ENCODE measurements around the gene DDHD1. TPM values are rescaled to one million over a fixed set of nuclear protein-coding genes. Genes with fewer than 3 reads are reported as not detected.
"Not testable (repeated sequence)": the region's sequence is repeated elsewhere in the genome, so short reads cannot be mapped to it uniquely, and the experiment has no call there.

The DDHD1 gene
- total and polyA plus RNA-seq, 2 donors: 7.5 to 13.7 TPM

DNA sequence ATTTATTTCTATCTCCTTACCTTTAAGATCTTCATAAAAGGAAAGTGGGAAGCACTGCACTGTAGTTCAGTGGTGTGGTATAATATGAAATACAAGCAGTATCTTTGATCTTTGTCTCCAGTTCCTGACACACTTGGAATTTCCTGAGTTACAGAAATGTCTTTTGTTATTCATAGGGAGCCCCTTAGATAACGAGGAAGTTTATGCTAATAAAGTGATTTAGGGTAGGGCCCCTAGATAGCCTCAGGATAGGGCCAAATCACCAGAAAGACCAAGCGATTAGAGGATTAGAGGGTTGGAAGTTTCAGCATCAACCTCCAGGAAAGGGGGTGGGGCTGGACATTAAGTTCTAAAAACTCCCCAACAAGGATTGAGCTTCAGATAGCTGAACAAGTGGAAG lies 29.9 kb upstream of the DDHD1 start:
- 94% methylated on average over 2 of the region's 2 CpGs for WGBS
- DNase-seq (ENCODE audit: low read depth in 6 of 9, low spot score in 9 of 9): no peak
- no peaks in the 10 kb centered on the region for H3K36me3 ChIP-seq (ENCODE audit: control insufficient read depth in 2 of 2, insufficient read depth in 2 of 2, low read length in 1 of 2)
- peaks cover 0 to 4% of the 10 kb centered on the region in 2 donors for H3K9me3 ChIP-seq (ENCODE audit: control insufficient read depth in 2 of 2, insufficient read depth in 1 of 2, low read length in 1 of 2)
- no peaks in the 10 kb centered on the region for H3K27me3 ChIP-seq (ENCODE audit: control insufficient read depth in 2 of 2, insufficient read depth in 1 of 2, low read length in 1 of 2)
- no peaks in the 10 kb centered on the region for H3K4me1 ChIP-seq (ENCODE audit: control insufficient read depth in 2 of 2, insufficient read depth in 2 of 2, low read length in 2 of 2)
- no peak overlapping the region for H3K27ac ChIP-seq (ENCODE audit: low read depth in 1 of 2, low read length in 1 of 2)
- no peak overlapping the region for H3K4me3 ChIP-seq (ENCODE audit: low read length in 2 of 2)

DNA sequence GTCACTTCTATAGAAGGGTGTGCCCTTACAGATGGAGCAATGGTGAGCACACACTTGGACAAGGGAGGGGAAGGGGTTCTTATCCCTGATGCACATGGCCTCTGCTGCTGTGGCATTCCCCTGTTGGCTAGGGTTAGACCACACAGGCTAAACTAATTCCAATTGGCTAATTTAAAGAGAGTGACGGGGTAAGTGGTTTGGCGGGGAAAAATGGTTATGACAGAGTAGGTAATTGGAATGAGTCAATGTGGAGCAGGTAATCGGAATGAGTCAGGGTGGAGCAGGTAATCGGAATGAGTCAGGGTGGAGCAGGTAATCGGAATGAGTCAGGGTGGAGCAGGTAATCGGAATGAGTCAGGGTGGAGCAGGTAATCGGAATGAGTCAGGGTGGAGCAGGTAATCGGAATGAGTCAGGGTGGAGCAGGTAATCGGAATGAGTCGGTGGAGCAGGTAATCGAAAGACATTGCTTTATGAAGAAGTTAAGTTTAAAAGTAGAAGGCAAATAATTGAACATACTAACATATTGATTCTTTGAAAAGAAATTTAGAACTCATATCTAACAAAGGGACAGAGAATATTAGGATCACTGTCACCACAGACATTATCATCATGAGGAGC lies 28.4 kb upstream of the DDHD1 start:
- WGBS: 98% methylated on average over 10 of the region's 11 CpGs
- not testable (repeated sequence) for H3K27me3 ChIP-seq (ENCODE audit: control insufficient read depth in 2 of 2, insufficient read depth in 1 of 2, low read length in 1 of 2); H3K9me3 ChIP-seq (ENCODE audit: control insufficient read depth in 2 of 2, insufficient read depth in 1 of 2, low read length in 1 of 2); H3K27ac ChIP-seq (ENCODE audit: low read depth in 1 of 2, low read length in 1 of 2); DNase-seq (ENCODE audit: low read depth in 6 of 9, low spot score in 9 of 9); H3K36me3 ChIP-seq (ENCODE audit: control insufficient read depth in 2 of 2, insufficient read depth in 2 of 2, low read length in 1 of 2); H3K4me3 ChIP-seq (ENCODE audit: low read length in 2 of 2); H3K4me1 ChIP-seq (ENCODE audit: control insufficient read depth in 2 of 2, insufficient read depth in 2 of 2, low read length in 2 of 2)

DNA sequence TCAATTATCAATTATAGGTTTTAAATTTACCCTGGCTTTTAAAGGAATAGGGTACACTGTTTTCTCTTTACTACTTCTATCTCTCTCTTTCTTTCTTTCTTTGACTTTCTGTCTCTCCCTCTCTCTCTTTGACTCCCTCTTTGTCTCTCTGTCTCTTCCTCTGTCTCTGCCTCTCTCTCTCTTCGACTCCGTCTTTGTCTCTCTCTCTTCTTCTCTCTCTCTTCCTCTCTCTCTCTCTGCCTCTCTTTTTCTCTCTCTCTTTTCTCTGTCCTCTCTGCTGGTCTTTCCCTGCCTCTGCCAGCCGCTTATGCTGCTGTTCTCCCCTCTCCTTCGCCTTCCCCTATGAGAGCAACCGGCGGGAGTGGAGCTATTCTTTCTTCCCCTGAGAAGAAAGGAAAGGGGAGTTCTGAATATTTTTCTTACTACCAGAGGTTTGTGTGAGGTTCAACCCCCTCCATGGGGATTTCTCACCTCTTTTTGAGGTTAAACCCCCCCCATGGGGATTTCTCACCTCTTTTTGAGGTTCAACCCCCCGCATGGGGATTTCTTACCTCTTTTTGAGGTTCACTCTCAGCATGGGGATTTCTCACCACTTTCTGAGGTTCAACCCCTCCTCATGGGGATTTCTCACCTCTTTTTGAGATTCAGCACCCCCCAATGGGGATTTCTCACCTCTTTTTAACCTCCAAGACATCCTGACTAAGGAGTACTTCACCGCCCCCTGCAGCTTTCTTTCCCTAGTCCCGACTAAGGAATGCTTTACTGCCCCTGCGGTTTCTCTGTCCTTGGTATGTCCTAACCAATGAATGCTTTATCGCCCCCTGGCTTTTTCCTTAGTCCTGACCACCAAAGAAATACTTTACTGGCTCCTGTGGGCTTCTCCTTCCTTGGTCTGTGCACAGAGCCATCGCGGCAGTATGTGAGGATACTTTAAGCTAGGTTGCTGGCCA lies 27.4 kb upstream of the DDHD1 start:
- no peaks in the 10 kb centered on the region for H3K27me3 ChIP-seq (ENCODE audit: control insufficient read depth in 2 of 2, insufficient read depth in 1 of 2, low read length in 1 of 2)
- peaks cover 0 to 4% of the 10 kb centered on the region in 2 donors for H3K9me3 ChIP-seq (ENCODE audit: control insufficient read depth in 2 of 2, insufficient read depth in 1 of 2, low read length in 1 of 2)
- WGBS: 97% methylated on average over 13 of the region's 13 CpGs
- H3K4me1 ChIP-seq (ENCODE audit: control insufficient read depth in 2 of 2, insufficient read depth in 2 of 2, low read length in 2 of 2): no peaks in the 10 kb centered on the region
- no peak overlapping the region for H3K4me3 ChIP-seq (ENCODE audit: low read length in 2 of 2)
- no peak overlapping the region for H3K27ac ChIP-seq (ENCODE audit: low read depth in 1 of 2, low read length in 1 of 2)
- DNase-seq (ENCODE audit: low read depth in 6 of 9, low spot score in 9 of 9): no peak
- H3K36me3 ChIP-seq (ENCODE audit: control insufficient read depth in 2 of 2, insufficient read depth in 2 of 2, low read length in 1 of 2): no peaks in the 10 kb centered on the region

DNA sequence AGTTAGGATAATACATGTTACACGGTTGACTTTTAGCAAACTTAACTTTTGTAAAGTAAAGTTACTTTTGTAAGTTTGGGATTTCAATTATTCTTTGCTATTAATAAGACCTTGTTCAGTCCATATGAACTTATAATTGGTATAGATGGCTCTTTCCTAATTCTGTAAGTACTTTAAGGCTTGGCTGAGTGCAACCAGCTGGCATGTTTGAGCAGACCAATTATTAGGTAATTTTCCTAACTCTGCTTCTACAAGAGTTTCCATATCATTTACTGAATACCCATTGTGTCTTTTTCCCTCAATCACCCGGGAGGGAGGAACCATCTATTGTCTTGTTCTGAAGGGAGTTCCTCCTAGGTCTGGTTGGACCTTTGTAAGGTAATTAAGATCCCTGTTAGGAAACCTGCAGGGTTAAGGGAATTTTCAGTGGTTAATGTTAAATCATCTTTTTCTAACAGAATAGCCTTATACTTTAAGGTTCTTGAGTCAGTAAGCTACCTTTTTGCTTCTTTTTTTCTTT lies 26.4 kb upstream of the DDHD1 start:
- not testable (repeated sequence) for DNase-seq (ENCODE audit: low read depth in 6 of 9, low spot score in 9 of 9); H3K27me3 ChIP-seq (ENCODE audit: control insufficient read depth in 2 of 2, insufficient read depth in 1 of 2, low read length in 1 of 2); H3K36me3 ChIP-seq (ENCODE audit: control insufficient read depth in 2 of 2, insufficient read depth in 2 of 2, low read length in 1 of 2); H3K27ac ChIP-seq (ENCODE audit: low read depth in 1 of 2, low read length in 1 of 2); H3K9me3 ChIP-seq (ENCODE audit: control insufficient read depth in 2 of 2, insufficient read depth in 1 of 2, low read length in 1 of 2); H3K4me3 ChIP-seq (ENCODE audit: low read length in 2 of 2); H3K4me1 ChIP-seq (ENCODE audit: control insufficient read depth in 2 of 2, insufficient read depth in 2 of 2, low read length in 2 of 2)
- WGBS: 94% methylated on average over 2 of the region's 2 CpGs

DNA sequence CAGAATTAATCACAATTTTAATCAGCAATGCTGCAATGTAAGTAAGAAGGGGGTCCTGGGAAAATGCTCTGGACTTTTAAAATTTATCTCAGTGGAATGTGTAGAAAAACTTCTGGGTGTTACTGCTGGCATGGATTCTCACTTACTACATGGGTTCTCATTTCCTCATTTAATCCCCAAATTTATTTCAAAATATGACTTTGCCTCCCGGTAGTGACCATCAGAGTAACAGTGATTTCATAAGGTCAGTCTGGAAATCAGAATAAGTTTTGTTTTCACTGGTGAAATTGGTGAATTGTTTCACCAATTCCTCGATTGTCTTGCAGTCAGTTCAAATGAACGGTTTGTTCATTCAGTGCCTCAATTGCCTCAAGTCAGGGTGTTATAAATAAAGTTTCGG lies 22.3 kb upstream of the DDHD1 start:
- Histone ChIP-seq H3K27me3 (ENCODE audit: control insufficient read depth in 2 of 2, insufficient read depth in 1 of 2, low read length in 1 of 2) (no peaks in the 10 kb centered on the region), H3K4me3 (ENCODE audit: low read length in 2 of 2) (no peak overlapping the region), H3K4me1 (ENCODE audit: control insufficient read depth in 2 of 2, insufficient read depth in 2 of 2, low read length in 2 of 2) (no peaks in the 10 kb centered on the region), H3K36me3 (ENCODE audit: control insufficient read depth in 2 of 2, insufficient read depth in 2 of 2, low read length in 1 of 2) (no peaks in the 10 kb centered on the region), H3K27ac (ENCODE audit: low read depth in 1 of 2, low read length in 1 of 2) (no peak overlapping the region), H3K9me3 (ENCODE audit: control insufficient read depth in 2 of 2, insufficient read depth in 1 of 2, low read length in 1 of 2) (no peaks in the 10 kb centered on the region)
- no peak for DNase-seq (ENCODE audit: low read depth in 6 of 9, low spot score in 9 of 9)
- WGBS: 98% methylated on average over 4 of the region's 4 CpGs

DNA sequence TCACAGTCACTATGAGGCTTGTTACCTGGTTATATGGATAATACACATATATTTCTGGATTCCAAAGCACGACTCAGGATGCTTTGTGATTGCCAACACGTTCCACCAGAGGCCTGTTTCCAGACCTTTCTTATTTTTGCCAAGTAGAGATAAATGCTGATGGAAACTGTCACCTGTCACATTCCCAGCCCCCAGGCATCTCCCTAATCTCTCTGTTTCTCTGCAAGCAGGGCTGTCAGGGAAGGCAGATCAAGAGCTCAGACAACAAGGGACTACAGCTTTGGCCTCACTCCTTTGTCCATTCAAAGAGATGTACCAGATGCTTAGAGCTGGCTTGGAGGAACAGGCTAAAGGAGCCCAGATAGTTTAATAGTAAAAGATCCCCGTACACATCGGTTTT lies 21.8 kb upstream of the DDHD1 start:
- Histone ChIP-seq H3K27me3 (ENCODE audit: control insufficient read depth in 2 of 2, insufficient read depth in 1 of 2, low read length in 1 of 2) (no peaks in the 10 kb centered on the region), H3K4me1 (ENCODE audit: control insufficient read depth in 2 of 2, insufficient read depth in 2 of 2, low read length in 2 of 2) (no peaks in the 10 kb centered on the region), H3K9me3 (ENCODE audit: control insufficient read depth in 2 of 2, insufficient read depth in 1 of 2, low read length in 1 of 2) (no peaks in the 10 kb centered on the region), H3K36me3 (ENCODE audit: control insufficient read depth in 2 of 2, insufficient read depth in 2 of 2, low read length in 1 of 2) (no peaks in the 10 kb centered on the region), H3K4me3 (ENCODE audit: low read length in 2 of 2) (no peak overlapping the region), H3K27ac (ENCODE audit: low read depth in 1 of 2, low read length in 1 of 2) (no peak overlapping the region)
- WGBS: 92% methylated on average over 4 of the region's 4 CpGs
- DNase-seq (ENCODE audit: low read depth in 6 of 9, low spot score in 9 of 9): no peak

DNA sequence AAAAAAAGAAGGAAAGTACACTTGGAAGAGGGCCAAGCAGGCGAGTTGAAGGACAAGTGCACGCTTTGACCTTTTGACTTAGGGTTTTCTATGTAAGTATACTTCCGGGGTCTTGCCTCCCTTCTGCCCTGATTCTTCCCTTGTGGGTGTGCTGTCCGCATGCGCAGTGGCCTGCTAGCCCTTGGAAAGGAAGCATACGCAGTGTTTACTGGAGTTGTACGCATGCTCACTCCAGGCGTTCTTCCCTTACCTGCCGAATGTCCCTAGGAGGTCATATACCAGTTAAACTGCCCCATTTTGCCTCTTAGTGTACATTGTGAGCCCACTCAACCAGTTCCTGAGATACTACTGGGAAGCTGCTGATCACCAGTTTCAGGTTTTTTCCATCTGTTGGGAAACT lies 15.7 kb upstream of the DDHD1 start:
- WGBS: 97% methylated on average over 9 of the region's 9 CpGs
- no peak for DNase-seq (ENCODE audit: low read depth in 6 of 9, low spot score in 9 of 9)
- Histone ChIP-seq H3K27ac (ENCODE audit: low read depth in 1 of 2, low read length in 1 of 2) (no peak overlapping the region), H3K27me3 (ENCODE audit: control insufficient read depth in 2 of 2, insufficient read depth in 1 of 2, low read length in 1 of 2) (no peaks in the 10 kb centered on the region), H3K36me3 (ENCODE audit: control insufficient read depth in 2 of 2, insufficient read depth in 2 of 2, low read length in 1 of 2) (no peaks in the 10 kb centered on the region), H3K4me1 (ENCODE audit: control insufficient read depth in 2 of 2, insufficient read depth in 2 of 2, low read length in 2 of 2) (no peaks in the 10 kb centered on the region), H3K9me3 (ENCODE audit: control insufficient read depth in 2 of 2, insufficient read depth in 1 of 2, low read length in 1 of 2) (no peaks in the 10 kb centered on the region), H3K4me3 (ENCODE audit: low read length in 2 of 2) (no peak overlapping the region)

DNA sequence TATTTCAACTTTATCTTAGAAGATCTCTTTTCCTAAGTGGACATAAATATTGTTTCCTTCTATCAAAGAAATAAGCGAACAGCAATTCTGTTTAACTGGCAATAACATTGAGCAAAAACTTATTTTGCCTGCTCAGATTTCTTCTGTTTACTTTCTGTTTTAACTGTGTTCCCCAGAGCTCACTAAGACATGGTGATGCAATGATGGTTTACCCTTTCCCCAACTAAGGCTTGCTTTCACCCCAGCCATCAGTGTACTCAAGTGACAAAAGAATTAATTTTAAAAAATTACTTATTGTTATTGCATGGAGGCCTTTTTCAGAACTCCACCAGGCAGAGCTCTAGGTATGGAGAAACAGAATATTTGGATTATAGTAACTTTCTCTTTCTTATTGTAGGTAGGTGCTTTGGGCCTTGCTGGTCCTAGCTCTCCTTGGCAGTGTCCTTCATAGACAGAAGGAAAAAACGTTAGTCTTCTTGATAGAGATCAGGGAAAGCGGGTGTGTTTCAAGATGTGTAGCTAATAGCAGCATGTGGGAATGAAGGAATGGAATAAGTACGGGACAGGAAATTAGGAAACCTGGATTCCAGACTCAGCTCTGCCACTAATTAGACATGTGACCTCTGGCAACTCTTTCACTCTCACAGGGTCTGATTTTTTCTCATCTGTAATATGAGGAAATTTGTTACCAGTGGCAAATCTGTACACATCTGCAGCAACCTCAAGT lies 14.6 kb upstream of the DDHD1 start:
- Histone ChIP-seq H3K9me3 (ENCODE audit: control insufficient read depth in 2 of 2, insufficient read depth in 1 of 2, low read length in 1 of 2) (no peaks in the 10 kb centered on the region), H3K4me1 (ENCODE audit: control insufficient read depth in 2 of 2, insufficient read depth in 2 of 2, low read length in 2 of 2) (no peaks in the 10 kb centered on the region), H3K36me3 (ENCODE audit: control insufficient read depth in 2 of 2, insufficient read depth in 2 of 2, low read length in 1 of 2) (no peaks in the 10 kb centered on the region), H3K4me3 (ENCODE audit: low read length in 2 of 2) (no peak overlapping the region), H3K27ac (ENCODE audit: low read depth in 1 of 2, low read length in 1 of 2) (no peak overlapping the region), H3K27me3 (ENCODE audit: control insufficient read depth in 2 of 2, insufficient read depth in 1 of 2, low read length in 1 of 2) (no peaks in the 10 kb centered on the region)
- 92% methylated on average over 4 of the region's 4 CpGs for WGBS
- no peak for DNase-seq (ENCODE audit: low read depth in 6 of 9, low spot score in 9 of 9)

Measured in thymus (tissue), 11 donors.